ENCODE data around the gene MESP2. TPM values are rescaled to one million over a fixed set of nuclear protein-coding genes. Genes with fewer than 3 reads are reported as not detected.

The MESP2 gene
- total RNA-seq, 1 donor from 2014 or later, result not detected

GRCh38 chr15:89750560-89751542, 25.3 kb upstream of the MESP2 start, which contains the start of gene MESP1:
Gene MESP1, minus strand, starts transcription at chr15:89751249. Its CDS starts 18 bp downstream, at chr15:89751231.
- Mint-ChIP-seq H3K27me3 (peaks cover 7% of the 10 kb centered on the region), H3K9me3 (no peaks in the 10 kb centered on the region), H3K27ac (peak within 1 kb of the TSS; percentile 92), H3K36me3 (no peaks in the 10 kb centered on the region), H3K4me1 (ENCODE audit: unreplicated experiment) (peaks cover 4% of the 10 kb centered on the region), H3K4me3 (peak within 1 kb of the TSS; percentile 79)
- peak; percentile 96 for DNase-seq (ENCODE audit: extremely low spot score, unreplicated experiment)
- peak; percentile 84 for TF ChIP-seq CTCF (conservative IDR thresholded peaks at IDR 0.05)

DNA sequence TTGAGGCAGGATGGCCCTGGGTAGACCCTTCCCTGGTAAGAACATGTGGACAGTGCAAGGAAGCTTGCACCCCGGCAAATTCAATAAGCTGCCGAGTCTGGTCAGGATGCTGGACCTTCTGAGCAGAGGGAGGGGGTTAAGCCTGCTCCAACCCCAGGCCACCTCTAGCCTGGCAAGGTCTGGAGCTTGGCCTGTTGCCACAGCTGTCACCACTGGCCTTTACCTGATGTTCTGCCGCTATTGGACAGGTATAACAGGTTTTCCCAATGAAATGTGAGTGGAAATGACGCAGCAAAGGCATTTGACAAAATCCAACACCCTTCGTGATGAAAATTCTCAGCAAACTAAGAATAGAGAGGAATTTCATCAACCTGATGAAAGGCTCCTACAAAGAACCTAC, 24.4 kb upstream of the MESP2 start:
- no peaks in the 10 kb centered on the region for H3K9me3 Mint-ChIP-seq
- no peak for DNase-seq (ENCODE audit: extremely low spot score, unreplicated experiment)
- peak overlapping the region; percentile 68 for H3K4me3 Mint-ChIP-seq
- no peaks in the 10 kb centered on the region for H3K36me3 Mint-ChIP-seq
- H3K27ac Mint-ChIP-seq, result peak overlapping the region; percentile 92
- peaks cover 4% of the 10 kb centered on the region for H3K4me1 Mint-ChIP-seq (ENCODE audit: unreplicated experiment)
- H3K27me3 Mint-ChIP-seq, result peaks cover 7% of the 10 kb centered on the region
- no peak for TF ChIP-seq CTCF (conservative IDR thresholded peaks at IDR 0.05)

DNA sequence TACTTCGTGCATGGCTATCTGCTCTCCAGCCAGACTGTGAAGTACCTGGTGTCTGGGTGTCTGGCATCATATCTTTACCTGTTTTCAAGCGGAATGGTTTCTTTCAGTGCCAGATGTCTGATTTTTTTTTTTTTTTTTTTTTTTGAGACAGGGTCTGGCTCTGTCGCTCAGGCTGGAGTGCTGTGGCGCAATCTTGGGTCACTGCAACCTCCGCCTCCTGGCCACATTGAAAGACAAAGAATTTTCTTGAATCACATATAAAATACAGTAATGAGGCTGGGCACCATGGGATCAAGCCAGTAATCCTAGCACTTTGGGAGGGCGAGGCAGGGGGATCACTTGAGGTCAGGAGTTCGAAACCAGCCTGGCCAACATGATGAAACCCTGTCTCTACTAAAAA, 22.3 kb upstream of the MESP2 start:
- Mint-ChIP-seq H3K27ac (no peak overlapping the region), H3K27me3 (peaks cover 7% of the 10 kb centered on the region), H3K4me3 (no peak overlapping the region)

GRCh38 chr15:89754361-89755154, 21.6 kb upstream of the MESP2 start:
- no peak for TF ChIP-seq CTCF (conservative IDR thresholded peaks at IDR 0.05)
- Mint-ChIP-seq H3K27ac (peak overlapping the region; percentile 69), H3K4me3 (no peak overlapping the region), H3K9me3 (no peaks in the 10 kb centered on the region), H3K4me1 (ENCODE audit: unreplicated experiment) (peaks cover 4% of the 10 kb centered on the region), H3K36me3 (no peaks in the 10 kb centered on the region), H3K27me3 (peaks cover 7% of the 10 kb centered on the region)
- no peak for DNase-seq (ENCODE audit: extremely low spot score, unreplicated experiment)

More for the DNA sequence above, 22.3 kb upstream of the MESP2 start:
- TF ChIP-seq CTCF (conservative IDR thresholded peaks at IDR 0.05), result no peak
- Mint-ChIP-seq H3K4me1 (ENCODE audit: unreplicated experiment) (peaks cover 4% of the 10 kb centered on the region), H3K9me3 (no peaks in the 10 kb centered on the region), H3K36me3 (no peaks in the 10 kb centered on the region)
- no peak for DNase-seq (ENCODE audit: extremely low spot score, unreplicated experiment)

DNA sequence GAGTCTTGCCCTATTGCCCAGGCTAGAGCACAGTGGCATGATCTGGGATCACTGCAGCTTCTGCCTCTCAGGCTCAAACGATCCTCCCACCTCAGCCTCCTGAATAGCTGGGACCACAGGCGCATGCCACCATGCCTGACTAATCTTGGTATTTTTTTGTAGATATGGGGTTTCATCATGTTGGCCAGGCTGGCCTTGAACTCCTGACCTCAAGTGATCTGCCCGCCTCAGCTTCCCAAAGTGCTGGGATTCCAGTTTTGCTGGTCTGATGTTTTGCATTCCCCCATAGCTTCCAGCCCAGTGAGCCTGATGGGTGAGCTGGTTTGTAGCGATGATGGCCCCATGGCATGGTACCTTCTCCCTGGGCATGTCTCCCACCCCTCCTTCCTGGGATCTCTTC, 20.4 kb upstream of the MESP2 start:
- DNase-seq (ENCODE audit: extremely low spot score, unreplicated experiment), result no peak
- H3K4me3 Mint-ChIP-seq, result no peak overlapping the region
- H3K9me3 Mint-ChIP-seq, result no peaks in the 10 kb centered on the region
- peak overlapping the region; percentile 11 for H3K27ac Mint-ChIP-seq
- H3K36me3 Mint-ChIP-seq, result no peaks in the 10 kb centered on the region
- peaks cover 7% of the 10 kb centered on the region for H3K27me3 Mint-ChIP-seq
- no peak for TF ChIP-seq CTCF (conservative IDR thresholded peaks at IDR 0.05)
- peaks cover 8% of the 10 kb centered on the region for H3K4me1 Mint-ChIP-seq (ENCODE audit: unreplicated experiment)

Data from type B pancreatic cell (in vitro differentiated cells).